GM12878 (cell line): ENCODE measurements around the gene CNTN3. TPM values are rescaled to one million over a fixed set of nuclear protein-coding genes. Genes with fewer than 3 reads are reported as not detected.

Source experiments
- ATAC-seq: fragments of 200-7000 bp; cut with Tn5 transposase; 3 replicates; pipeline ENCODE4 v1.9.1; 2020; ENCODE audit warnings: mild to moderate bottlenecking, moderate library complexity
- BruUV-seq: library from RNA; stranded (reverse); fragments of 400-500 nt; replicated peaks from 2 replicates; lab custom pipeline; 2021; lab: Mats Ljungman, UMichigan
- CTCF ChIA-PET: fragments of 300-600 bp; sonication (Branson Sonifier 250); formaldehyde crosslinking; extraction: SDS; loops from one replicate; lab custom pipeline; 2021; ENCODE audit warnings: inconsistent platforms; lab: Yijun Ruan, JAX
- POLR2A ChIA-PET: fragments of 350-600 bp; formaldehyde crosslinking; extraction: SDS; loops from one replicate; lab custom pipeline; 2021; ENCODE audit warnings: inconsistent platforms; lab: Charles Lee
- RAD21 ChIA-PET: fragments of 300-600 bp; sonication (Branson Sonifier 250); formaldehyde crosslinking; loops from one replicate; lab custom pipeline; 2023; ENCODE audit warnings: antibody characterized with exemption; ENCODE audit not compliant: unreplicated experiment; lab: Charles Lee
- SMC1A ChIA-PET: fragments of 300-600 bp; sonication (Branson Sonifier 250); formaldehyde crosslinking; loops from one replicate; lab custom pipeline; 2023; ENCODE audit not compliant: unreplicated experiment, uncharacterized antibody; lab: Charles Lee
- DNase-seq: peaks from one replicate; pipeline ENCODE4 v3.0.0-alpha.2; 2011; ENCODE audit warnings: low read depth, low spot score
- FAIRE-seq: peaks from 3 replicates; lab custom pipeline; 2011; peaks lifted over from hg19 to GRCh38; lab: Jason Lieb, UNC
- H2AFZ ChIP-seq: 2 replicates; pipeline ENCODE4 v1.6.0; 2011; ENCODE audit warnings: low read depth, low read length, control low read depth; ENCODE audit not compliant: control insufficient read depth
- H3K27ac ChIP-seq: 2 replicates; pipeline ENCODE4 v1.5.1; 2011; ENCODE audit warnings: control low read depth; ENCODE audit not compliant: control insufficient read depth, insufficient read depth
- H3K27me3 ChIP-seq, 2 experiments: replicated peaks in 1 of 2; 2 replicates each; pipeline versions ENCODE4 v1.6.0 to v1.6.1; 2011; ENCODE audit warnings: low read length in 1 of 2; ENCODE audit not compliant: control insufficient read depth in 2 of 2, insufficient read depth in 2 of 2
- H3K36me3 ChIP-seq, 2 experiments: 2 replicates each; pipeline ENCODE4 v1.5.1; 2011; ENCODE audit warnings: low read length in 1 of 2; ENCODE audit not compliant: control insufficient read depth in 2 of 2, insufficient read depth in 2 of 2
- H3K4me1 ChIP-seq: 2 replicates; pipeline ENCODE4 v1.6.1; 2011; ENCODE audit warnings: mild to moderate bottlenecking, low read length, moderate library complexity, mixed read lengths; ENCODE audit not compliant: control insufficient read depth, insufficient read depth
- H3K4me2 ChIP-seq: 2 replicates; pipeline ENCODE4 v1.6.0; 2011; ENCODE audit warnings: control low read depth; ENCODE audit not compliant: control insufficient read depth, insufficient read depth
- H3K4me3 ChIP-seq: fragments of 200-600 bp; sonication (generic); 2 replicates; pipeline ENCODE4 v1.5.1; 2016
- H3K79me2 ChIP-seq: 2 replicates; pipeline ENCODE4 v1.6.0; 2011; ENCODE audit warnings: low read length; ENCODE audit not compliant: control insufficient read depth, insufficient read depth
- H3K9ac ChIP-seq: 2 replicates; pipeline ENCODE4 v1.8.0; 2011; ENCODE audit warnings: low read length, control low read depth, mixed read lengths; ENCODE audit not compliant: control insufficient read depth, insufficient read depth
- H3K9me3 ChIP-seq: replicated peaks from 3 replicates; pipeline ENCODE4 v1.5.1; 2011; ENCODE audit warnings: mild to moderate bottlenecking, low read length; ENCODE audit not compliant: control insufficient read depth, insufficient read depth
- H4K20me1 ChIP-seq: 2 replicates; pipeline ENCODE4 v1.6.0; 2011; ENCODE audit not compliant: control insufficient read depth, insufficient read depth
- CBX3 ChIP-seq: fragments of 200-600 bp; sonication (generic); IDR thresholded peaks from 2 replicates; pipeline ENCODE4 v1.6.1; 2016; ENCODE audit warnings: low read depth, borderline replicate concordance
- E2F4 ChIP-seq: IDR thresholded peaks from 2 replicates; pipeline ENCODE4 v1.6.1; 2012; ENCODE audit warnings: low read depth, low read length, improper control_type of control experiment
- ESRRA ChIP-seq: IDR thresholded peaks from 2 replicates; pipeline ENCODE4 v1.6.1; 2012; ENCODE audit warnings: mild to moderate bottlenecking, low read length, improper control_type of control experiment
- FOXM1 ChIP-seq: IDR thresholded peaks from 2 replicates; pipeline ENCODE4 v1.6.1; 2012; ENCODE audit warnings: low read depth, mild to moderate bottlenecking, inconsistent platforms, low read length, moderate library complexity
- JUND ChIP-seq: IDR thresholded peaks from 2 replicates; pipeline ENCODE4 v1.6.1; 2012; ENCODE audit warnings: low read depth, mild to moderate bottlenecking, low read length, improper control_type of control experiment, moderate library complexity
- KAT2A ChIP-seq: conservative IDR thresholded peaks from 2 replicates; pipeline ENCODE4 v1.6.1; 2011; ENCODE audit warnings: low read depth, low read length; ENCODE audit not compliant: control insufficient read depth
- LARP7 ChIP-seq: fragments of 450-650 bp; IDR thresholded peaks from 2 replicates; pipeline ENCODE4 v1.6.1; 2017; ENCODE audit warnings: mild to moderate bottlenecking
- NRF1 ChIP-seq: conservative IDR thresholded peaks from 2 replicates; pipeline ENCODE4 v1.6.1; 2011; ENCODE audit warnings: mild to moderate bottlenecking, low read depth, low read length, improper control_type of control experiment
- PKNOX1 ChIP-seq: fragments of 450-650 bp; IDR thresholded peaks from 2 replicates; pipeline ENCODE4 v1.6.1; 2016; ENCODE audit warnings: mild to moderate bottlenecking
- SMAD1 ChIP-seq: fragments of 450-650 bp; IDR thresholded peaks from 2 replicates; pipeline ENCODE4 v1.6.1; 2018; ENCODE audit warnings: mild to moderate bottlenecking, low read depth; ENCODE audit not compliant: partially characterized antibody
- ZBTB40 ChIP-seq: fragments of 450-650 bp; IDR thresholded peaks from 2 replicates; pipeline ENCODE4 v1.6.1; 2016; ENCODE audit warnings: mild to moderate bottlenecking, moderate library complexity, borderline replicate concordance
- ZNF274 ChIP-seq: IDR thresholded peaks from one replicate; pipeline ENCODE4 v1.8.0; 2011; ENCODE audit not compliant: insufficient read length, insufficient read depth
- WGBS: methylation state at CpG from one replicate; pipeline ENCODE4 v1.1.6; 2016; ENCODE audit warnings: low lambda C conversion rate; ENCODE audit not compliant: insufficient replicate concordance, insufficient coverage; ENCODE audit errors: missing lambda C conversion rate; 5-methylcytosine and 5-hydroxymethylcytosine counted together
- in situ Hi-C: fragments of 300-500 bp; cut with MboI; formaldehyde crosslinking; loops from 9 replicates; pipeline ENCODE4 v1.14.3; 2018; ENCODE audit warnings: mixed read lengths
- intact Hi-C: fragments of 100-400 bp; cut with micrococcal nuclease; formaldehyde crosslinking; loops from one replicate; pipeline ENCODE4 v1.14.2; 2022; ENCODE audit not compliant: unreplicated experiment
- polyA plus RNA-seq, 11 experiments: library from polyadenylated mRNA; depleted of rRNA in 4 of 11; unstranded in 6 of 11; stranded (reverse) in 5 of 11; fragments of >200 nt; fragmentation: Nextera tagmentation in 4 of 11; fragmentation: Illumina TruSeq in 1 of 11; extraction: Ambion mirVana in 4 of 11; extraction: Trizol in 1 of 11; gene quantifications; 1 replicate in 1 of 11; 2 replicates in 10 of 11; pipeline versions ENCODE4 v1.2.1 to v1.2.3, GENCODE V29; 2011 to 2016; ENCODE audit warnings: inconsistent platforms in 2 of 11, missing spikeins in 2 of 11, low read depth in 1 of 11
- total RNA-seq, 4 experiments: library from RNA; depleted of rRNA in 3 of 4; stranded (reverse); fragments of >200 nt in 3 of 4; fragmentation: Illumina TruSeq in 1 of 4; extraction: Trizol in 1 of 4; gene quantifications; 2 replicates each; pipeline versions ENCODE4 v1.2.1 to v1.2.3, GENCODE V29; 2013 to 2021

Gene CNTN3
- total and polyA plus RNA-seq, 10 of the 15 experiments (the other 5 are each of a cell fraction or from before 2014, with no cell fraction given) = 0.14 TPM; not detected in 9

- Histone ChIP-seq H3K4me2 (no peak overlapping the region), H3K9ac (no peak overlapping the region), H3K4me3 (no peak overlapping the region), H3K79me2 (no peaks in the 10 kb centered on the region), H3K4me1 (no peaks in the 10 kb centered on the region), H3K36me3 (no peaks in the 10 kb centered on the region), H3K27ac (no peak overlapping the region), H3K27me3 (no peaks in the 10 kb centered on the region), H4K20me1 (no peaks in the 10 kb centered on the region), H2AFZ (no peak overlapping the region), H3K9me3 (no peaks in the 10 kb centered on the region)
- 0% methylated on average over 2 of the region's 2 CpGs for WGBS
- in situ Hi-C loops (no loop called here), intact Hi-C loops (no loop called here)
- BruUV-seq = no TSS peak
- RAD21 ChIA-PET = no interaction called here
- SMC1A ChIA-PET = no interaction called here
- TF ChIP-seq E2F4 (no peak), CBX3 (no peak), ZNF274 (no peak), LARP7 (no peak), KAT2A (no peak), SMAD1 (no peak), JUND (no peak), PKNOX1 (no peak), FOXM1 (no peak), NRF1 (no peak), ESRRA (no peak), ZBTB40 (no peak)
- CTCF ChIA-PET = no interaction called here
- DNase-seq (no peak), FAIRE-seq (no peak), ATAC-seq (no peak)
- POLR2A ChIA-PET = no interaction called here
Measured at GRCh38 chr3:74591342-74591741, 23.1 kb downstream of the CNTN3 start.
